H1 (cell line): ENCODE data around the gene RIPOR3. TPM values are rescaled to one million over a fixed set of nuclear protein-coding genes. Genes with fewer than 3 reads are reported as not detected.

Source experiments
- CBX5 ChIP-seq: fragments of 300-800, 300-1000 bp; sonication (generic); IDR thresholded peaks from 2 replicates; pipeline ENCODE4 v1.7.1; 2016; ENCODE audit warnings: antibody characterized with exemption, low read length, low read depth
- POLR2A ChIP-seq, 2 experiments: IDR thresholded peaks; 1 replicate in 1 of 2; 2 replicates in 1 of 2; pipeline ENCODE4 v1.6.1; 2011; ENCODE audit warnings: low read depth in 2 of 2, low read length in 2 of 2, mild to moderate bottlenecking in 2 of 2; ENCODE audit errors: control extremely low read depth in 1 of 2
- SUZ12 ChIP-seq: fragments of 200-600 bp; sonication (generic); IDR thresholded peaks from 2 replicates; pipeline ENCODE4 v1.6.1; 2012; ENCODE audit warnings: mild to moderate bottlenecking, inconsistent platforms, low read length, moderate library complexity, mixed read lengths
- polyA plus RNA-seq, 7 experiments: library from polyadenylated mRNA; depleted of rRNA in 3 of 7; stranded (reverse) in 5 of 7; unstranded in 2 of 7; fragments of >200 nt in 5 of 7; fragments of 200-250 nt in 2 of 7; gene quantifications; 1 replicate in 5 of 7; 2 replicates in 1 of 7; 4 replicates in 1 of 7; pipeline versions ENCODE4 v1.2.1 to v1.2.3, GENCODE V29; 2011 to 2013; ENCODE audit warnings: missing spikeins in 2 of 7, mixed read lengths in 2 of 7
- total RNA-seq: library from RNA; stranded (reverse); fragmentation: NEBNext Ultra II Directional; extraction: Animal tissue kit (Norgen Biotek cat#: 25700); gene quantifications from 2 replicates; pipeline ENCODE4 v1.2.1, GENCODE V29; 2021
- TF ChIP-seq, protein P1 (sequence below): fragments of 300-600 bp; sonication (generic); IDR thresholded peaks from 2 replicates; pipeline ENCODE4 v1.7.1; 2012; ENCODE audit warnings: low read length, moderate library complexity, mild to moderate bottlenecking, inconsistent platforms; ENCODE audit not compliant: insufficient replicate concordance

RIPOR3 gene
- total and polyA plus RNA-seq, 2 of the 8 experiments (the other 6 are each of a cell fraction or from before 2014, with no cell fraction given), result 3.6 to 4.5 TPM

DNA sequence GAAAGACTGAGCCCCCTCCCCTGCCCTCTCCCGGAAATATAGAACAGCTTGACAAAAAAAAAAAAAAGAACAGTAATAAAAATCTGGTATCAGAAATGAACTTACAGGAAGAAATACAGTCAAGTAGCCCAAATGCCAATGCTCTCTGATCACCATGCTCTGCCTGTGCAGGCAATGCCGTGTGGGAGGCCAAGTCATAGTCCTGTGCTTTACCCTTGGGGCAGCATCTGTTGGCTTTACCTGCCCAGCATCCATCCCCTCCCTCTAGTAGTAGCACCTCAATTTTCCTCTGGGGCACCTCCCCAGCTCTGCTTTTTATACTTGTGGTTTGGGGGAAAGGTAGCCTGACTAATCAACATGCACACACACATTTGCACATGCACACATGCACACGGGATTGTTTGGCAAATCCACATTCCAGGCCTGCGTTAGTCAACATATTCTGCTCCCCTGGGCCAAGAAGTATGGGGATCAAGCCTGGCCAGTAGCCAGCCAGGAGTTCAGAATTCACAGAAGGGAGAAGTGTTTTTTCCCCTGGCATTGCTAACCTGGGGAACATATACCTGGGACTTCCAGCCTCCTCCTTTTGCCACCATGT, 70.2 kb downstream of the RIPOR3 start (continued):
- TF ChIP-seq, protein P1, sequence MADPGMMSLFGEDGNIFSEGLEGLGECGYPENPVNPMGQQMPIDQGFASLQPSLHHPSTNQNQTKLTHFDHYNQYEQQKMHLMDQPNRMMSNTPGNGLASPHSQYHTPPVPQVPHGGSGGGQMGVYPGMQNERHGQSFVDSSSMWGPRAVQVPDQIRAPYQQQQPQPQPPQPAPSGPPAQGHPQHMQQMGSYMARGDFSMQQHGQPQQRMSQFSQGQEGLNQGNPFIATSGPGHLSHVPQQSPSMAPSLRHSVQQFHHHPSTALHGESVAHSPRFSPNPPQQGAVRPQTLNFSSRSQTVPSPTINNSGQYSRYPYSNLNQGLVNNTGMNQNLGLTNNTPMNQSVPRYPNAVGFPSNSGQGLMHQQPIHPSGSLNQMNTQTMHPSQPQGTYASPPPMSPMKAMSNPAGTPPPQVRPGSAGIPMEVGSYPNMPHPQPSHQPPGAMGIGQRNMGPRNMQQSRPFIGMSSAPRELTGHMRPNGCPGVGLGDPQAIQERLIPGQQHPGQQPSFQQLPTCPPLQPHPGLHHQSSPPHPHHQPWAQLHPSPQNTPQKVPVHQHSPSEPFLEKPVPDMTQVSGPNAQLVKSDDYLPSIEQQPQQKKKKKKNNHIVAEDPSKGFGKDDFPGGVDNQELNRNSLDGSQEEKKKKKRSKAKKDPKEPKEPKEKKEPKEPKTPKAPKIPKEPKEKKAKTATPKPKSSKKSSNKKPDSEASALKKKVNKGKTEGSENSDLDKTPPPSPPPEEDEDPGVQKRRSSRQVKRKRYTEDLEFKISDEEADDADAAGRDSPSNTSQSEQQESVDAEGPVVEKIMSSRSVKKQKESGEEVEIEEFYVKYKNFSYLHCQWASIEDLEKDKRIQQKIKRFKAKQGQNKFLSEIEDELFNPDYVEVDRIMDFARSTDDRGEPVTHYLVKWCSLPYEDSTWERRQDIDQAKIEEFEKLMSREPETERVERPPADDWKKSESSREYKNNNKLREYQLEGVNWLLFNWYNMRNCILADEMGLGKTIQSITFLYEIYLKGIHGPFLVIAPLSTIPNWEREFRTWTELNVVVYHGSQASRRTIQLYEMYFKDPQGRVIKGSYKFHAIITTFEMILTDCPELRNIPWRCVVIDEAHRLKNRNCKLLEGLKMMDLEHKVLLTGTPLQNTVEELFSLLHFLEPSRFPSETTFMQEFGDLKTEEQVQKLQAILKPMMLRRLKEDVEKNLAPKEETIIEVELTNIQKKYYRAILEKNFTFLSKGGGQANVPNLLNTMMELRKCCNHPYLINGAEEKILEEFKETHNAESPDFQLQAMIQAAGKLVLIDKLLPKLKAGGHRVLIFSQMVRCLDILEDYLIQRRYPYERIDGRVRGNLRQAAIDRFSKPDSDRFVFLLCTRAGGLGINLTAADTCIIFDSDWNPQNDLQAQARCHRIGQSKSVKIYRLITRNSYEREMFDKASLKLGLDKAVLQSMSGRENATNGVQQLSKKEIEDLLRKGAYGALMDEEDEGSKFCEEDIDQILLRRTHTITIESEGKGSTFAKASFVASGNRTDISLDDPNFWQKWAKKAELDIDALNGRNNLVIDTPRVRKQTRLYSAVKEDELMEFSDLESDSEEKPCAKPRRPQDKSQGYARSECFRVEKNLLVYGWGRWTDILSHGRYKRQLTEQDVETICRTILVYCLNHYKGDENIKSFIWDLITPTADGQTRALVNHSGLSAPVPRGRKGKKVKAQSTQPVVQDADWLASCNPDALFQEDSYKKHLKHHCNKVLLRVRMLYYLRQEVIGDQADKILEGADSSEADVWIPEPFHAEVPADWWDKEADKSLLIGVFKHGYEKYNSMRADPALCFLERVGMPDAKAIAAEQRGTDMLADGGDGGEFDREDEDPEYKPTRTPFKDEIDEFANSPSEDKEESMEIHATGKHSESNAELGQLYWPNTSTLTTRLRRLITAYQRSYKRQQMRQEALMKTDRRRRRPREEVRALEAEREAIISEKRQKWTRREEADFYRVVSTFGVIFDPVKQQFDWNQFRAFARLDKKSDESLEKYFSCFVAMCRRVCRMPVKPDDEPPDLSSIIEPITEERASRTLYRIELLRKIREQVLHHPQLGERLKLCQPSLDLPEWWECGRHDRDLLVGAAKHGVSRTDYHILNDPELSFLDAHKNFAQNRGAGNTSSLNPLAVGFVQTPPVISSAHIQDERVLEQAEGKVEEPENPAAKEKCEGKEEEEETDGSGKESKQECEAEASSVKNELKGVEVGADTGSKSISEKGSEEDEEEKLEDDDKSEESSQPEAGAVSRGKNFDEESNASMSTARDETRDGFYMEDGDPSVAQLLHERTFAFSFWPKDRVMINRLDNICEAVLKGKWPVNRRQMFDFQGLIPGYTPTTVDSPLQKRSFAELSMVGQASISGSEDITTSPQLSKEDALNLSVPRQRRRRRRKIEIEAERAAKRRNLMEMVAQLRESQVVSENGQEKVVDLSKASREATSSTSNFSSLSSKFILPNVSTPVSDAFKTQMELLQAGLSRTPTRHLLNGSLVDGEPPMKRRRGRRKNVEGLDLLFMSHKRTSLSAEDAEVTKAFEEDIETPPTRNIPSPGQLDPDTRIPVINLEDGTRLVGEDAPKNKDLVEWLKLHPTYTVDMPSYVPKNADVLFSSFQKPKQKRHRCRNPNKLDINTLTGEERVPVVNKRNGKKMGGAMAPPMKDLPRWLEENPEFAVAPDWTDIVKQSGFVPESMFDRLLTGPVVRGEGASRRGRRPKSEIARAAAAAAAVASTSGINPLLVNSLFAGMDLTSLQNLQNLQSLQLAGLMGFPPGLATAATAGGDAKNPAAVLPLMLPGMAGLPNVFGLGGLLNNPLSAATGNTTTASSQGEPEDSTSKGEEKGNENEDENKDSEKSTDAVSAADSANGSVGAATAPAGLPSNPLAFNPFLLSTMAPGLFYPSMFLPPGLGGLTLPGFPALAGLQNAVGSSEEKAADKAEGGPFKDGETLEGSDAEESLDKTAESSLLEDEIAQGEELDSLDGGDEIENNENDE, result no peak
- TF ChIP-seq POLR2A (IDR thresholded peaks at IDR 0.05; ENCODE audit: control extremely low read depth in 1 of 2, low read depth in 2 of 2, low read length in 2 of 2) (no peak), CBX5 (no peak), SUZ12 (no peak)
